NCI-H2107 treated with DMSO at 0.1 percent for 48 hours (cell line): ENCODE results near the gene VCY.
"Not testable (repeated sequence)": the region's sequence is repeated elsewhere in the genome, so short reads cannot be mapped to it uniquely, and the experiment has no call there.

Experiments used
- DNase-seq: peaks from one replicate; lab custom pipeline; 2025; ENCODE audit not compliant: unreplicated experiment; lab: John Stamatoyannopoulos, UW

VCY gene

GRCh38 chrY:13986373-13986772 lies at the start of gene VCY:
Gene VCY (minus strand): TSS chrY:13986473. CDS start chrY:13986440, 33 bp downstream.
- not testable (repeated sequence) for DNase-seq

- DNase-seq, result not testable (repeated sequence)
Measured at GRCh38 chrY:14030395-14030794, 44.1 kb upstream of the VCY start.

DNA sequence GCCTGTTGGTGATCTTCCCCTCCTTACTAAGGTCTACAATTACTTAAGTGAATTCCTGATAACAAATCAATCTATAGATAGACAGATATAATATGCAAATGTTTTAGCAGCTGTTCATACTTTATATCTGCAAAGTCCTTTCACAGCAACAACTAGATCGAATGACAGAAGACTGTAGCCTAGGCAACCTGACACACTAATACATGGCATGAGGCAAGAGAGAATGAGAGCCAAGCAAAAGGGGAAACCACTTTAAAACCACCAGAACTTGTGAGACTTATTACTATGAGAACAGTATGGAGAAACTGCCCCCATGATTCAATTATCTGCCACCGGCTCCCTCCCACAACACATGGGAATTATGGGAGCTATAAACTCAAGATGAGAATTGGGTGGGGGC lies 25.6 kb upstream of the VCY start:
- not testable (repeated sequence) for DNase-seq

DNA sequence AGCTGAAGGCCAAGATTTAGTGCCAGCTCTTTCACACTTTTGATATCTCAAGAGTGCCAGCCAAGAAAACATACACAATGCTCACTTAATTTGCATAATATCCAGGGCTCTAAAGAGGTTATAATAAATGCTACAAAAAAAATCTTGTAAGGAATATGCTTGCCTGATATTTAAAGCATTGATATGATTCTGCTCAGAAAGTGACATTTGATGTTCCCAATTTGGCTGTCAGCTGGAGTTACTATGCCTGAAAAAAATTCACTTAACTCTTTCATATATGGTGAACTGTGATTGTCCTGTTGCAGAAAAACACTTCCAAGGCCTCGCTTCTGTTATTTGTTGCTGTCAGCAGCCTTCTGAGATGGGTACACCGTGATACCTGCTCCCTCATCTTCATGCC lies 43.9 kb downstream of the VCY start:
- DNase-seq, result not testable (repeated sequence)
